ENCODE data around the gene RACGAP1. TPM values are rescaled to one million over a fixed set of nuclear protein-coding genes. Genes with fewer than 3 reads are reported as not detected.

Gene RACGAP1
- total RNA-seq, 3 donors from 2014 or later, result 16.0 to 45.5 (median 34.4) TPM

DNA sequence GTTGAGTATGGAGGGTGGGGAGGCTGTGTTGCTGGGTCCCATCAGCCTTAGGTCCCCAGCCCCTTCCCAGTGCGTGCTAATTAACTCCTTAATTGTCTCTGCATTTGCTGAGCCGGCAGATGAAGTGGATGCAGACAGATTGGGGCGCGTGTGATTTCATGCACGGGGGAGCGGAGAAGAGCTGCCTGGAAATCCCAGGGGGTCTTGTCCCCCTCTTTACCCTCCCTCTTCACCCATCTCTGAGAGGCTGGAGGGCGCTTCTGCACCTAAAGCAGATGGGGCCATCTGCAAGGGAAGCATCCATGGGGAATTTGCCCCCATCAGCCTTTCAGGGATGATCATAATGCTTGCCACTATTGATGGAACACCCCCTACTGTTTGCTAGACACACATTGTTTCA is 27.7 kb upstream of the RACGAP1 start:
- intact Hi-C loops (cut with DNase I, micrococcal nuclease), result loop anchor here in 1 of 2 donors (10.0 kb wide), 1 partner anchor 88 kb away; the partner anchor contains the start of gene AQP5
- H3K4me3 ChIP-seq, result no peak overlapping the region
- H3K4me1 ChIP-seq (ENCODE audit: low read depth), result peaks cover 15% of the 10 kb centered on the region
- H3K9me3 ChIP-seq, result no peaks in the 10 kb centered on the region
- no peaks in the 10 kb centered on the region for H3K36me3 ChIP-seq (ENCODE audit: low read depth)
- DNase-seq (peak in 1 of 3 donors; percentile 22), ATAC-seq (no peak)
- TF ChIP-seq CTCF (IDR thresholded peaks at IDR 0.05), result no peak

DNA sequence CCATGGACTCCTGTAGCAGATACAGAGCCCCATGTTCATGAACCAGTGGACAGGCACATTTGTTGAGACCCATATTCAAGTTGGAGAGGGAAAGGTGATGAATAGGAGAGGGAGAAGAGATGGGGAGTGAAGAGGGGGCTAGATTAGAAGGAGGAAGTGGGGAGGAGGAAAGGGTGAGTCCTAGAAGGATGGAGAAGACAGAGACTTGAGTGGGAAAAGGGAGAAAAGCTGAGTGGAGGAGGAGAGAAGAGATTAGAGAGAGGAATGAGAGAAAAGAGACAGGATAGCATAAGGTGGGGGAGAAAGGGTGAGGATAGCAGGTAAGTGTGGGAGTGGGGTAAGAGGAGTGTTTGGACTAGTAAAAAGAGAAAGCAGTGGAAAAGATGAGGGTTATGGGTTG is 27.2 kb upstream of the RACGAP1 start:
- Histone ChIP-seq H3K9me3 (no peaks in the 10 kb centered on the region), H3K4me3 (no peak overlapping the region), H3K4me1 (ENCODE audit: low read depth) (peaks cover 15% of the 10 kb centered on the region), H3K36me3 (ENCODE audit: low read depth) (no peaks in the 10 kb centered on the region)
- intact Hi-C loops (cut with DNase I, micrococcal nuclease), result loop anchor here in 1 of 2 donors (10.0 kb wide), 1 partner anchor 88 kb away; the partner anchor contains the start of gene AQP5
- no peak for ATAC-seq
- no peak for TF ChIP-seq CTCF (IDR thresholded peaks at IDR 0.05)
- DNase-seq, result no peak

DNA sequence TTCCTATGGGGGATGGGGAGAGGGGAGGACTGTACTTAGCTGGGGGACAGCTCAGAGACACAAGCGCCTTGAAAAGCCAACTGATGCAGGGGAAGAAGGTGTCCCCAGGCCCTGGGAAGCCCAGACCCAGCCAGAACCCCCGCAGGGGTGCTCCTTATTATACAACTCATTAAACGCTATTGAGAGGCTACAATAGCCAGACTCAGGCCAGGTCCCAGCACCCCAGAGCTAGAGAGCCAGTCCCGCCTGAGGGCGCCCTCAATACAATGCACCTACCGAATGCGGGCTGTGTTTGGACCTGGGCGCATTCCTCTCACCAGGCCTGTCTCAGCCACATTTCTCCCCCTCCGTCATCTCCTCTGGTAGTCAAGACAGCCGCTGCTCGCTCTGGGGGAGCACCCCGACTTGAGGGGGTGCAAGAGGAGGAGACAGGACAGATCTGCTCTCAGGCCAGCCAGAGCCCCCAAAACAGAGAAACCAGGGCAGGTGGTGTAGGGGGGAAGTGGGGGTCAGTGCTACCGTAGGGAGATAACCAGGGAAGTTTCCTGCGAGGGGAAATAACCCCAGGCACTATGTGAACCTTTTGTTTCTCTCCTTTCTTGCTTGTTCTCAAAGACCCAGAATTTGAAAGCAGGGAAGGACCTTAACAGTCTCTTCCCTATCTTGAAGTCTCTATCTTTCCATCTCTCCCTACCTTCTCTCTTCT is 26.0 kb upstream of the RACGAP1 start:
- Histone ChIP-seq H3K9me3 (no peaks in the 10 kb centered on the region), H3K4me3 (no peak overlapping the region), H3K36me3 (ENCODE audit: low read depth) (no peaks in the 10 kb centered on the region), H3K4me1 (ENCODE audit: low read depth) (peaks cover 6% of the 10 kb centered on the region)
- ATAC-seq, result peak; percentile 10
- TF ChIP-seq CTCF (IDR thresholded peaks at IDR 0.05), result no peak
- peak in 1 of 3 donors; percentile 20 for DNase-seq
- intact Hi-C loops (cut with DNase I, micrococcal nuclease), result loop anchor here in 1 of 2 donors (10.0 kb wide), 1 partner anchor 86 kb away; the partner anchor contains the start of gene AQP5

GRCh38 chr12:50050410-50051098 is 25.3 kb upstream of the RACGAP1 start:
- Histone ChIP-seq H3K36me3 (ENCODE audit: low read depth) (no peaks in the 10 kb centered on the region), H3K4me1 (ENCODE audit: low read depth) (no peaks in the 10 kb centered on the region), H3K4me3 (no peak overlapping the region), H3K9me3 (no peaks in the 10 kb centered on the region)
- ATAC-seq (peak; percentile 75), DNase-seq (peak in 2 of 3 donors; percentile 41 to 64)
- intact Hi-C loops (cut with DNase I, micrococcal nuclease), result loop anchor here in 1 of 2 donors (10.0 kb wide), 1 partner anchor 86 kb away; the partner anchor contains the start of gene AQP5
- no peak for TF ChIP-seq CTCF (IDR thresholded peaks at IDR 0.05)

GRCh38 chr12:50050119-50050385 is 24.8 kb upstream of the RACGAP1 start:
- intact Hi-C loops (cut with DNase I, micrococcal nuclease), result loop anchor here in 1 of 2 donors (10.0 kb wide), 1 partner anchor 85 kb away; the partner anchor contains the start of gene AQP5
- Histone ChIP-seq H3K4me3 (no peak overlapping the region), H3K9me3 (no peaks in the 10 kb centered on the region), H3K4me1 (ENCODE audit: low read depth) (no peaks in the 10 kb centered on the region), H3K36me3 (ENCODE audit: low read depth) (no peaks in the 10 kb centered on the region)
- ATAC-seq (no peak), DNase-seq (peak in 1 of 3 donors; percentile 10)
- TF ChIP-seq CTCF (IDR thresholded peaks at IDR 0.05), result no peak
